Measurements from ENCODE around the gene CHAF1B.
A peak's percentile ranks its signal among the peaks of the same experiment; 100 is the strongest.

Gene CHAF1B

DNA sequence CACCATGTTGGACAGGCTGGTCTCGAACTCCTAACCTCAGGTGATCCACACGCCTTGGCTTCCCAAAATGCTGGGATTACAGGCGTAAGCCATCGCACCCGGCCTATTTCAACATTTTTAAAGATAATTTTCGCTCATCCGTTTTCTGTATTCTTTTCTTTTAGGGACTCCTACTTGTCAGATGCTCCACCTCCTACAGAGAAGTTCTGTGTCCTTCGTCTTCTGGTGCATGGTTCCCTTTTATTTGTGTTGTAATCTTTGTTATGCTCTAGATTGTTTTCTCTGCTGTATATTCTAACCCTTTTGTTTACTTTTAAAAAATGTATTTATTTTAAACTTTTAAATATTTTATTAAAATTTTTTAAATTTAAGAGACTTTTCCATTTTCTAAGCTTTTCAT lies 66.3 kb downstream of the CHAF1B start:
- H3K4me2 ChIP-seq (ENCODE audit: low read length): no peak overlapping the region
- H3K79me2 ChIP-seq (ENCODE audit: control insufficient read depth, insufficient read depth, low read length): no peaks in the 10 kb centered on the region
- no peak overlapping the region for H2BK15ac ChIP-seq (replicated peaks; ENCODE audit: low read depth)
- no peak overlapping the region for H3K23ac ChIP-seq (ENCODE audit: low read length)
- H3K9ac ChIP-seq (ENCODE audit: low read length): no peak overlapping the region
- no peaks in the 10 kb centered on the region for H3K79me1 ChIP-seq (ENCODE audit: low read length)
- H3K56ac ChIP-seq (ENCODE audit: low read length): no peak overlapping the region
- no peak overlapping the region for H4K5ac ChIP-seq (ENCODE audit: low read length)
- no peak overlapping the region for H2BK120ac ChIP-seq (ENCODE audit: low read depth, low read length)
- no CpG with 5 or more reads among the region's 8 CpGs for WGBS (ENCODE audit: extremely low coverage, insufficient coverage, low lambda C conversion rate)
- no peak overlapping the region for H3K27ac ChIP-seq (ENCODE audit: low read depth, low read length)
- H3K4me3 ChIP-seq (ENCODE audit: low read length): no peak overlapping the region
- H3K27me3 ChIP-seq (ENCODE audit: insufficient read depth, low read length, poor library complexity): no peaks in the 10 kb centered on the region
- H2BK5ac ChIP-seq (ENCODE audit: low read length): no peak overlapping the region
- no peaks in the 10 kb centered on the region for H3K36me3 ChIP-seq (ENCODE audit: control insufficient read depth, insufficient read depth, low read length)
- no peak overlapping the region for H3K18ac ChIP-seq (ENCODE audit: low read length)
- H2AK5ac ChIP-seq (ENCODE audit: low read length): no peak overlapping the region
- no peak overlapping the region for H4K8ac ChIP-seq (ENCODE audit: low read depth, low read length)
- no peak for DNase-seq
- H3K4ac ChIP-seq (ENCODE audit: low read depth, low read length): no peak overlapping the region
- H3K4me1 ChIP-seq (ENCODE audit: control insufficient read depth, low read depth, low read length): no peaks in the 10 kb centered on the region

DNA sequence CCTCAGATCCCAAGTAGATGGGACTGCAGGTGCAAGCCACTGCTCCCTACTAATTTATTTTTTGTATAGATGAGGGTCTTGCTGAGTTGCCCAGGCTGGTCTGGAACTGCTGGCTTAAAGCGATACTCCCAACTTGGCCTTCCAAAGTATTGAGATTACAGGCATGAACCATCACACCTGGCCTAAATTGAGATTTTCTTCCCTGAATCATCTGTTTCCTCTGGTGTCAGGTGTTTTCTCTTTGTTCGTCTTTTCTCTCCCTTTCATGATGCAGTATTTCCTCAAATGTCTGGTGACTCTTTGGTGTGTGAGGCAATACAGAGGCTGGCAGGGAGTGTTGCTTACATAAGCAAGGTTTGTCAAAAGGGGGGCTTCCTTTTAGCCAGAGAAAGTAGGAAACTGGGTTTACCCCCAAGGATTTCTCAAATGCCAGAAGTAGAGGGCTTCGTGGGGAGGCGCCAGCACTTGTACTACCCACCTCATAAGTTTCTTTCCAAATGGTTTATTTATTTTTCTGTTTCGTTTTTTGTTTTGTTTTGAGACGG lies 67.2 kb downstream of the CHAF1B start:
- Histone ChIP-seq H3K27me3 (ENCODE audit: insufficient read depth, low read length, poor library complexity) (no peaks in the 10 kb centered on the region), H3K4me2 (ENCODE audit: low read length) (no peak overlapping the region), H3K79me1 (ENCODE audit: low read length) (no peaks in the 10 kb centered on the region), H3K4me1 (ENCODE audit: control insufficient read depth, low read depth, low read length) (no peaks in the 10 kb centered on the region), H4K5ac (ENCODE audit: low read length) (no peak overlapping the region), H2BK15ac (replicated peaks; ENCODE audit: low read depth) (no peak overlapping the region), H3K4ac (ENCODE audit: low read depth, low read length) (no peak overlapping the region), H2AK5ac (ENCODE audit: low read length) (no peak overlapping the region), H3K18ac (ENCODE audit: low read length) (no peak overlapping the region), H3K79me2 (ENCODE audit: control insufficient read depth, insufficient read depth, low read length) (no peaks in the 10 kb centered on the region), H3K36me3 (ENCODE audit: control insufficient read depth, insufficient read depth, low read length) (no peaks in the 10 kb centered on the region), H2BK120ac (ENCODE audit: low read depth, low read length) (no peak overlapping the region), H2BK5ac (ENCODE audit: low read length) (no peak overlapping the region), H3K9ac (ENCODE audit: low read length) (no peak overlapping the region), H3K4me3 (ENCODE audit: low read length) (no peak overlapping the region), H3K27ac (ENCODE audit: low read depth, low read length) (no peak overlapping the region), H3K23ac (ENCODE audit: low read length) (no peak overlapping the region), H3K56ac (ENCODE audit: low read length) (no peak overlapping the region), H4K8ac (ENCODE audit: low read depth, low read length) (no peak overlapping the region)
- WGBS (ENCODE audit: extremely low coverage, insufficient coverage, low lambda C conversion rate): no CpG with 5 or more reads among the region's 6 CpGs
- no peak for DNase-seq

- H3K79me1 ChIP-seq (ENCODE audit: low read length): no peaks in the 10 kb centered on the region
- no peaks in the 10 kb centered on the region for H3K4me1 ChIP-seq (ENCODE audit: control insufficient read depth, low read depth, low read length)
- no peak overlapping the region for H3K4ac ChIP-seq (ENCODE audit: low read depth, low read length)
- H3K56ac ChIP-seq (ENCODE audit: low read length): peak overlapping the region; percentile 34
- H3K27ac ChIP-seq (ENCODE audit: low read depth, low read length): no peak overlapping the region
- H2BK15ac ChIP-seq (replicated peaks; ENCODE audit: low read depth): no peak overlapping the region
- H3K4me2 ChIP-seq (ENCODE audit: low read length): no peak overlapping the region
- no peak overlapping the region for H3K18ac ChIP-seq (ENCODE audit: low read length)
- no peaks in the 10 kb centered on the region for H3K27me3 ChIP-seq (ENCODE audit: insufficient read depth, low read length, poor library complexity)
- no peak overlapping the region for H2BK5ac ChIP-seq (ENCODE audit: low read length)
- no CpG with 5 or more reads among the region's 4 CpGs for WGBS (ENCODE audit: extremely low coverage, insufficient coverage, low lambda C conversion rate)
- H2AK5ac ChIP-seq (ENCODE audit: low read length): no peak overlapping the region
- H3K23ac ChIP-seq (ENCODE audit: low read length): no peak overlapping the region
- no peaks in the 10 kb centered on the region for H3K79me2 ChIP-seq (ENCODE audit: control insufficient read depth, insufficient read depth, low read length)
- H3K36me3 ChIP-seq (ENCODE audit: control insufficient read depth, insufficient read depth, low read length): no peaks in the 10 kb centered on the region
- no peak overlapping the region for H4K5ac ChIP-seq (ENCODE audit: low read length)
- no peak overlapping the region for H3K9ac ChIP-seq (ENCODE audit: low read length)
- H2BK120ac ChIP-seq (ENCODE audit: low read depth, low read length): no peak overlapping the region
- DNase-seq: no peak
- no peak overlapping the region for H3K4me3 ChIP-seq (ENCODE audit: low read length)
- H4K8ac ChIP-seq (ENCODE audit: low read depth, low read length): no peak overlapping the region
These were observed 68.9 kb downstream of the CHAF1B start for GRCh38 chr21:36454093-36454531.

GRCh38 chr21:36454706-36455105 lies 69.5 kb downstream of the CHAF1B start:
- no peak overlapping the region for H2BK5ac ChIP-seq (ENCODE audit: low read length)
- no peak overlapping the region for H3K27ac ChIP-seq (ENCODE audit: low read depth, low read length)
- no peaks in the 10 kb centered on the region for H3K79me1 ChIP-seq (ENCODE audit: low read length)
- no peak overlapping the region for H3K18ac ChIP-seq (ENCODE audit: low read length)
- no peak overlapping the region for H4K5ac ChIP-seq (ENCODE audit: low read length)
- H3K4me2 ChIP-seq (ENCODE audit: low read length): no peak overlapping the region
- no peaks in the 10 kb centered on the region for H3K27me3 ChIP-seq (ENCODE audit: insufficient read depth, low read length, poor library complexity)
- H3K79me2 ChIP-seq (ENCODE audit: control insufficient read depth, insufficient read depth, low read length): no peaks in the 10 kb centered on the region
- no peak overlapping the region for H3K9ac ChIP-seq (ENCODE audit: low read length)
- no peaks in the 10 kb centered on the region for H3K36me3 ChIP-seq (ENCODE audit: control insufficient read depth, insufficient read depth, low read length)
- H3K4me3 ChIP-seq (ENCODE audit: low read length): no peak overlapping the region
- no peaks in the 10 kb centered on the region for H3K4me1 ChIP-seq (ENCODE audit: control insufficient read depth, low read depth, low read length)
- no peak overlapping the region for H3K23ac ChIP-seq (ENCODE audit: low read length)
- no peak overlapping the region for H3K56ac ChIP-seq (ENCODE audit: low read length)
- H4K8ac ChIP-seq (ENCODE audit: low read depth, low read length): no peak overlapping the region
- WGBS (ENCODE audit: extremely low coverage, insufficient coverage, low lambda C conversion rate): no CpG with 5 or more reads among the region's 4 CpGs
- no peak overlapping the region for H2BK15ac ChIP-seq (replicated peaks; ENCODE audit: low read depth)
- no peak overlapping the region for H2BK120ac ChIP-seq (ENCODE audit: low read depth, low read length)
- H3K4ac ChIP-seq (ENCODE audit: low read depth, low read length): no peak overlapping the region
- no peak for DNase-seq
- no peak overlapping the region for H2AK5ac ChIP-seq (ENCODE audit: low read length)

DNA sequence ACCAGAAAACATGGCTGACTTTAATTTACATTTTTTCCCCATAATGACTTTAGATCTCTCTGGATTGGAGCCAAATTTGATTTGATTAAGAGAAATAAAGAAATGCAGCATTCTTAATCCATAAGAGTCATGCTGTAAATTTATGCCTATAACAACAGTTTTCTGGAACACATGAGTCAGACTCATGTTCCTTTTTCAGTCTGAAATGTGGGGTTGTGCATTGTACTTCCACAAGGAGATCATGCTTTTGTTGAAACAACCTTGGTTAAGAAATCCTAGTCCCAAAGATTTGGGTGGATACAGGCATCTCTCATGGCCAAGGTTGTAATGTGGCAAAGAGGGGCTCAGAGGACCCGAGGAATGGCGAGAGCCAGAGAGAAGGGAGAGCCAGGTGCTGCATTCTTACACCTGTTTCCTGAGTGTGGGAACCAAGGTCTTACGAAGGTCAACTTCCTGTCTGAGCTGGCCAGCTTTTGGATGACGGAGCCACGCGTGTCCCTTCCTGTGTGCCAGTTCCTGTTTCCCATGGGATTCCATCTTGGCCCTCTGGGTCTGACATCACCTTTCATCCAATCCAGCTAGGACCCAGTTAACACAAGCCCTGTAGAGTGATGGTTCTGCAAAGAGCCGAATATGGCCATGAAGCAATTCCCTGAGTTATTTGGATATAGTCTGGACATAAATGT lies 71.7 kb downstream of the CHAF1B start:
- H3K4me3 ChIP-seq (ENCODE audit: low read length): no peak overlapping the region
- H4K8ac ChIP-seq (ENCODE audit: low read depth, low read length): no peak overlapping the region
- H3K4ac ChIP-seq (ENCODE audit: low read depth, low read length): no peak overlapping the region
- H2BK120ac ChIP-seq (ENCODE audit: low read depth, low read length): no peak overlapping the region
- no peak overlapping the region for H4K5ac ChIP-seq (ENCODE audit: low read length)
- no peak overlapping the region for H2BK5ac ChIP-seq (ENCODE audit: low read length)
- no peak overlapping the region for H3K23ac ChIP-seq (ENCODE audit: low read length)
- H3K27ac ChIP-seq (ENCODE audit: low read depth, low read length): no peak overlapping the region
- H3K56ac ChIP-seq (ENCODE audit: low read length): no peak overlapping the region
- no peaks in the 10 kb centered on the region for H3K79me2 ChIP-seq (ENCODE audit: control insufficient read depth, insufficient read depth, low read length)
- no peaks in the 10 kb centered on the region for H3K4me1 ChIP-seq (ENCODE audit: control insufficient read depth, low read depth, low read length)
- H3K36me3 ChIP-seq (ENCODE audit: control insufficient read depth, insufficient read depth, low read length): no peaks in the 10 kb centered on the region
- H3K79me1 ChIP-seq (ENCODE audit: low read length): no peaks in the 10 kb centered on the region
- no peak overlapping the region for H3K9ac ChIP-seq (ENCODE audit: low read length)
- no peak for DNase-seq
- H3K18ac ChIP-seq (ENCODE audit: low read length): no peak overlapping the region
- H2BK15ac ChIP-seq (replicated peaks; ENCODE audit: low read depth): no peak overlapping the region
- H3K4me2 ChIP-seq (ENCODE audit: low read length): no peak overlapping the region
- H3K27me3 ChIP-seq (ENCODE audit: insufficient read depth, low read length, poor library complexity): no peaks in the 10 kb centered on the region
- no CpG with 5 or more reads among the region's 7 CpGs for WGBS (ENCODE audit: extremely low coverage, insufficient coverage, low lambda C conversion rate)
- H2AK5ac ChIP-seq (ENCODE audit: low read length): no peak overlapping the region

- no CpG with 5 or more reads among the region's 6 CpGs for WGBS (ENCODE audit: extremely low coverage, insufficient coverage, low lambda C conversion rate)
- Histone ChIP-seq H3K4me1 (ENCODE audit: control insufficient read depth, low read depth, low read length) (no peaks in the 10 kb centered on the region), H3K56ac (ENCODE audit: low read length) (no peak overlapping the region), H2BK120ac (ENCODE audit: low read depth, low read length) (no peak overlapping the region), H3K27me3 (ENCODE audit: insufficient read depth, low read length, poor library complexity) (no peaks in the 10 kb centered on the region), H3K4me2 (ENCODE audit: low read length) (no peak overlapping the region), H2BK15ac (replicated peaks; ENCODE audit: low read depth) (no peak overlapping the region), H3K18ac (ENCODE audit: low read length) (no peak overlapping the region), H3K36me3 (ENCODE audit: control insufficient read depth, insufficient read depth, low read length) (no peaks in the 10 kb centered on the region), H4K8ac (ENCODE audit: low read depth, low read length) (no peak overlapping the region), H3K9ac (ENCODE audit: low read length) (no peak overlapping the region), H3K79me2 (ENCODE audit: control insufficient read depth, insufficient read depth, low read length) (no peaks in the 10 kb centered on the region), H2AK5ac (ENCODE audit: low read length) (no peak overlapping the region), H3K4me3 (ENCODE audit: low read length) (no peak overlapping the region), H3K23ac (ENCODE audit: low read length) (no peak overlapping the region), H4K5ac (ENCODE audit: low read length) (no peak overlapping the region), H2BK5ac (ENCODE audit: low read length) (no peak overlapping the region), H3K4ac (ENCODE audit: low read depth, low read length) (no peak overlapping the region), H3K79me1 (ENCODE audit: low read length) (no peaks in the 10 kb centered on the region), H3K27ac (ENCODE audit: low read depth, low read length) (no peak overlapping the region)
- no peak for DNase-seq
These were observed 73.9 kb downstream of the CHAF1B start for GRCh38 chr21:36459098-36459497.
